ENCODE measurements around the gene ZNF521.

DNA sequence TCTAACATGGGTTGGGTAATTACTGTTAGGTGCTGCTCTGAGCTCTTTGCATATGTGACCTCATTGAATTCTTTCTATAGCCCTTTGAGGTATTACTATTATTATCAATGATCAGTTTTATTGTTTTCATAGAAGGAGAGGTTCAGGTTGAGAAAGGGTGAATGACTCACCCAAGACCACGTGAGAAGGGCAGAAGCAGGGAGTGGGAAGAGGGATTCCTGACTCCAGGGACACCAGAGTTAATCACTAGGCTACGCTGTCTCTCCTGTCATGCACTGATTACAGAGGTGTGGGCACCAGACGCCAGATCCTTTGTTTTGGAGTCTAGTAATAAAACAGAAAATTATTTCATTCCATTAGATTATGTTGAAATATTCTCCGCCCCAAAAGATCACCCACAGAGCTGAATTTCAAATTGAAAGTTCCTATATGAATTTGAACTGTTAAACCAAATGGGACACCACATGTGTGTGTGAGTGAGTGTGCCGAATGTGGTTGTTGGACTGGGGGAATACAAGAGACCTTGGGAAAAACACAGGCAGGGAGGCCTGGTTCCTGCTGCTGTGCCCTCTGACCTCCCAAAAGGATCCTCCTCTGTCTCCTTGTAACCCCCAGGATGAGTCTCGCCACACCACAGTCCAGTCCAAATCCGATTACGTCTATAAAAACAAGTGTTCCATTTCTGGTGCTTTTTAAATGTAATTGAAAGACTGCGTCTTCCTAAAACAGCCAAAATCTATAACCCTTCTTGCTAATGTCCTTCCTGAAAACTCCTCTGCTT, 215.4 kb downstream of the ZNF521 start:
- TF ChIP-seq CTCF (IDR thresholded peaks at IDR 0.05) (no peak), POLR2AphosphoS5 (IDR thresholded peaks at IDR 0.05) (no peak)
